ENCODE results near the gene SHKBP1. TPM values are rescaled to one million over a fixed set of nuclear protein-coding genes. Genes with fewer than 3 reads are reported as not detected.

SHKBP1 gene
- total and polyA plus RNA-seq, 7 donors, result 12.4 to 21.7 (median 17.2) TPM

DNA sequence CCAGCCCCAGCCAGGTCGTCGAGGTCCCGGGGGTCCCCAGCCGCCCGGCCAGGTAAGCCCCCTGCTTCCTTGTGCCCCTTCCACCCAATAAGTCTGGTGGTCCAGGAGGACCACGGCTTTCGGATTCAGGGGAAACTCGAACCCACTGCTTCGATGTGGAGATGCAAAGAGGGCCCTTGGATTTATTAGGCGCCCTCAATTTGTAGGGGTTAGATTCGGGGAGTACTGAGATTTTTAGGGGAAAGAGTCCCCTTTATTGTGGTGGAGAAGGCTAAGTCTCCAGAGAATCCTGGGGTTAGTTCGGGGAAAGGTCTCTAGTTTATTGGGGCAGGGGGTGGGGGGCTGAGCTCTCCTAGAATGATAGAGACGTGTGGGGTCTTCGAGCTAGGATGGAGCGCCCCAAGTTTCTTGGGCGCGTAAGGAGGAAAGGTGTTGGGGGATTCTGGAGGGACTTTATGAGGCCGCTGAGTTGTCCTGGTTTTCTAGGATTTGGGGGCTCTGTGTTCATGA, 20.7 kb downstream of the SHKBP1 start:
- TF ChIP-seq, protein P1, sequence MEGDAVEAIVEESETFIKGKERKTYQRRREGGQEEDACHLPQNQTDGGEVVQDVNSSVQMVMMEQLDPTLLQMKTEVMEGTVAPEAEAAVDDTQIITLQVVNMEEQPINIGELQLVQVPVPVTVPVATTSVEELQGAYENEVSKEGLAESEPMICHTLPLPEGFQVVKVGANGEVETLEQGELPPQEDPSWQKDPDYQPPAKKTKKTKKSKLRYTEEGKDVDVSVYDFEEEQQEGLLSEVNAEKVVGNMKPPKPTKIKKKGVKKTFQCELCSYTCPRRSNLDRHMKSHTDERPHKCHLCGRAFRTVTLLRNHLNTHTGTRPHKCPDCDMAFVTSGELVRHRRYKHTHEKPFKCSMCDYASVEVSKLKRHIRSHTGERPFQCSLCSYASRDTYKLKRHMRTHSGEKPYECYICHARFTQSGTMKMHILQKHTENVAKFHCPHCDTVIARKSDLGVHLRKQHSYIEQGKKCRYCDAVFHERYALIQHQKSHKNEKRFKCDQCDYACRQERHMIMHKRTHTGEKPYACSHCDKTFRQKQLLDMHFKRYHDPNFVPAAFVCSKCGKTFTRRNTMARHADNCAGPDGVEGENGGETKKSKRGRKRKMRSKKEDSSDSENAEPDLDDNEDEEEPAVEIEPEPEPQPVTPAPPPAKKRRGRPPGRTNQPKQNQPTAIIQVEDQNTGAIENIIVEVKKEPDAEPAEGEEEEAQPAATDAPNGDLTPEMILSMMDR (IDR thresholded peaks at IDR 0.05), result no peak
- Histone ChIP-seq H3K9me3 (no peaks in the 10 kb centered on the region), H3K4me1 (peaks cover 14% of the 10 kb centered on the region), H3K4me3 (peak overlapping the region; percentile 48), H3K27me3 (ENCODE audit: insufficient read depth in 3 of 3, low read length in 2 of 3) (peaks cover 0 to 45% (median 11%) of the 10 kb centered on the region in 3 donors), H3K27ac (no peak overlapping the region), H3K36me3 (ENCODE audit: insufficient read depth in 1 of 2, low read depth in 1 of 2) (no peaks in the 10 kb centered on the region)
- intact Hi-C loops (cut with DNase I), result loop anchor here (5.0 to 10.0 kb wide), 5 partner anchors 45 to 293 kb away; partner anchors contain the start of genes BLVRB (in 1 of the 2) and SPTBN4 (in 1 of the 2)
- no peak for DNase-seq
- 14 to 15% (median 14%) methylated on average over 18 of the region's 18 CpGs for WGBS, 3 donors
- ATAC-seq, result no peak

DNA sequence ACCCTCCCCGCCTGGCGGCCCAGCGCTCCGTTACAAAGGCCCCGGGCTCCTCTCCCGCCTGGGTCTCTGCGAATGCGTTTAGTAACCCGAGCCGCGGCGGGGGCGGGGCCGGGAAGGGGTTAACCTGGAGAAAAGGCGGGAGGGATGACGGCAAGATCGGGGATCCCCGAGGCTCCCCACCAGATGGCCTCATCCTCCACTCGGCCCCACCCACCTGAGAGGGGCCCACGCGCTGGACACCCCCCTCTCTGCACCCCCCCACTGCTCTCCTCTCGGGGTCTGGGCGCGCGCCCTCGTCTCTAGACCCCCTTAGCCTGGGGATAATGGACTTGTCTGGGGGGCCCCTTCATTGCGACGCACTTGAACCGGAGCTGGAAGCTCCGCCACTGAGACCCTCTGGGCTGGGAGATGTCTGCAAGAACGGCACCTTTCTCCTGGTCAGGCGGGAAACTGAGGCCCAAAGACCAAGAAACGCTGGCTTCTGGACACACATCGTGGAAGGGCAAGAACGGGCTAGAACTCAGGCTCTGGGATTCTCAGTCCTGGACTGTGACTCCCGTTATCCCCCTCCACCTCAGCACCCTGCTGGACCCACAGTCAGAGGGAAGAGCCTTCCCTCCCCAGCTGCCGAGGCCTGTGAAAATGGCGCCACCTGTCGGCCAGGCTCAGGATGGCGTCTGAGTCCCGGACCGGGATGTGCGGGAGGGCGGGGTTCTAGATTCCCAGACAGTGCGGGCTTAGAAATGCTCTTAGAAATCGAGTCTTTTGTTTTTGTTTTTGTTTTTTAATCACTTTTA, 21.6 kb downstream of the SHKBP1 start:
- peaks cover 18% of the 10 kb centered on the region for H3K4me1 ChIP-seq
- intact Hi-C loops (cut with DNase I), result loop anchor here (2.0 to 10.0 kb wide), 6 partner anchors 46 to 294 kb away; partner anchors contain the start of genes BLVRB (in 1 of the 2) and SPTBN4 (in 1 of the 2)
- H3K27me3 ChIP-seq (ENCODE audit: insufficient read depth in 3 of 3, low read length in 2 of 3), result peaks cover 0 to 45% (median 11%) of the 10 kb centered on the region in 3 donors
- peak; percentile 81 to 88 (median 84) for ATAC-seq
- TF ChIP-seq, protein P1 (IDR thresholded peaks at IDR 0.05), result peak; percentile 98
- no peaks in the 10 kb centered on the region for H3K9me3 ChIP-seq
- no peak overlapping the region for H3K27ac ChIP-seq
- H3K36me3 ChIP-seq (ENCODE audit: insufficient read depth in 1 of 2, low read depth in 1 of 2), result no peaks in the 10 kb centered on the region
- peak; percentile 84 to 93 for DNase-seq
- peak overlapping the region; percentile 11 for H3K4me3 ChIP-seq
- WGBS, 3 donors, result 1 to 2% (median 1%) methylated on average over 34 to 46 of the region's 46 CpGs

DNA sequence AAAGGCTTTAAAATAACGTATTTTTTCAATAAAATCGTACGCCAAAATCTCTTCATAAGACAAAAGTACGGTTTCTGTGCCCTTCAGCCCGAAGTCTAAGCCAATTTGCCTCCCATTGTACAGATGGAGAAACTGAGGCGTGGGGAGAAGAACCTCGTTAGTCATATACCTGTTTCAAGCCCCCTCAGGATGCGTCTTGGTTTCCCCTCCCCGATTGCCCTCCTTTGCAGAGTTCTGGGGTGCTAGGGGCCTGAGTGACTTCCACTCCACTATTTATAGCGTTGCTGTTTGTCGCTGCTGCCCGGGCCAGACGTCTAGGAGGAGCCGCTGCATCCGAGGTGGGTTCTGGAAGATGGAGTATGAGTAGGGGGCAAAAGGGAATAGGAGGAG, 22.2 kb downstream of the SHKBP1 start:
- no peaks in the 10 kb centered on the region for H3K36me3 ChIP-seq (ENCODE audit: insufficient read depth in 1 of 2, low read depth in 1 of 2)
- H3K9me3 ChIP-seq, result no peaks in the 10 kb centered on the region
- TF ChIP-seq, protein P1 (IDR thresholded peaks at IDR 0.05), result no peak
- intact Hi-C loops (cut with DNase I), result loop anchor here (2.0 to 10.0 kb wide), 6 partner anchors 47 to 294 kb away; partner anchors contain the start of genes BLVRB (in 1 of the 2) and SPTBN4 (in 1 of the 2)
- H3K4me3 ChIP-seq, result no peak overlapping the region
- H3K27ac ChIP-seq, result no peak overlapping the region
- peaks cover 0 to 45% (median 11%) of the 10 kb centered on the region in 3 donors for H3K27me3 ChIP-seq (ENCODE audit: insufficient read depth in 3 of 3, low read length in 2 of 3)
- H3K4me1 ChIP-seq, result peaks cover 23% of the 10 kb centered on the region
- ATAC-seq, result no peak
- 13 to 16% (median 15%) methylated on average over 14 to 15 of the region's 15 CpGs for WGBS, 3 donors
- DNase-seq, result no peak

DNA sequence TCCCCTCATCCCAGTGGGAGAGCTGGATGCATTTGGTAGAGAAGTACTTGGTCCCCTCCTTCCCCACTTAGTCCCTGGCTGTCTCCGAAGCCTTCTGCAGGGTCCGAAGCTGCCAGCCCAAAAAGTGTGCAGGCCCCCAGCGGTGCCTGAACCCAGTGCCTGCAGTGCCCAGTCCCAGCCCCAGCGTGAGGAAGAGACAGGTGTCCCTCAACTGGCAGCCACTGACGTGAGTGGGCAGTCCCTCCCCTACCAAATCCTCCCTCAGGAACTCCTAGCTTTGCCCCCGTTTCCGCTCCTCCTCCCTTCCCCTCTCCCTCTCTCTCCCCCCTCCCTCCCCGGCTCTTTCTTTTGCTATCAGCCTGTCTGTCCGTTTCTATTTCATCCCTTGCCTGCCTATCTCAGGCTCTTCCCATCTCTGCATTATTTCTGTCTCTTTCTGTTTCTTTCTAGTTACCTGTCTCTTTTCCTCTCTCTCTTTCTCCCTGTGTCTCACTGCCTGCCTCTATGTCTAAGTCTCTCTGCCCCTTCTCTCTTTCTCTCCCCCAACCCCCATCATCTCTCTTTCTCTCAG, 22.7 kb downstream of the SHKBP1 start:
- H3K4me1 ChIP-seq, result peaks cover 26% of the 10 kb centered on the region
- WGBS, 3 donors, result 4 to 11% (median 6%) methylated on average over 9 of the region's 9 CpGs
- H3K9me3 ChIP-seq, result no peaks in the 10 kb centered on the region
- DNase-seq (peak in 1 of 2 donors; percentile 60), ATAC-seq (no peak)
- TF ChIP-seq, protein P1 (IDR thresholded peaks at IDR 0.05), result no peak
- no peaks in the 10 kb centered on the region for H3K36me3 ChIP-seq (ENCODE audit: insufficient read depth in 1 of 2, low read depth in 1 of 2)
- peak overlapping the region; percentile 5 for H3K27ac ChIP-seq
- H3K27me3 ChIP-seq (ENCODE audit: insufficient read depth in 3 of 3, low read length in 2 of 3), result peaks cover 0 to 45% (median 11%) of the 10 kb centered on the region in 3 donors
- intact Hi-C loops (cut with DNase I), result loop anchor here (2.0 to 10.0 kb wide), 6 partner anchors 47 to 295 kb away; partner anchors contain the start of genes BLVRB (in 1 of the 2) and SPTBN4 (in 1 of the 2)
- H3K4me3 ChIP-seq, result no peak overlapping the region
